Sigmoid colon (tissue), 4 donors: ENCODE measurements around the gene PPP1R2C.

ENCODE experiments used
- CTCF ChIP-seq, 4 experiments: fragments of 450-650 bp in 3 of 4; fragments of 200-600 bp in 1 of 4; IDR thresholded peaks; one replicate each; pipeline ENCODE4 v1.5.1; 2016 to 2019; ENCODE audit warnings: antibody characterized with exemption in 4 of 4, mild to moderate bottlenecking in 3 of 4, moderate library complexity in 2 of 4
- POLR2A ChIP-seq, 2 donors: fragments of 450-650 bp; IDR thresholded peaks; one replicate each; pipeline ENCODE4 v1.6.1; 2016; ENCODE audit warnings: antibody characterized with exemption in 2 of 2, mild to moderate bottlenecking in 2 of 2, moderate library complexity in 2 of 2
- POLR2AphosphoS5 ChIP-seq, 4 donors: sonication (generic); formaldehyde crosslinking; IDR thresholded peaks; one replicate each; pipeline ENCODE4 v1.6.1; 2017; ENCODE audit warnings: antibody characterized with exemption in 4 of 4

DNA sequence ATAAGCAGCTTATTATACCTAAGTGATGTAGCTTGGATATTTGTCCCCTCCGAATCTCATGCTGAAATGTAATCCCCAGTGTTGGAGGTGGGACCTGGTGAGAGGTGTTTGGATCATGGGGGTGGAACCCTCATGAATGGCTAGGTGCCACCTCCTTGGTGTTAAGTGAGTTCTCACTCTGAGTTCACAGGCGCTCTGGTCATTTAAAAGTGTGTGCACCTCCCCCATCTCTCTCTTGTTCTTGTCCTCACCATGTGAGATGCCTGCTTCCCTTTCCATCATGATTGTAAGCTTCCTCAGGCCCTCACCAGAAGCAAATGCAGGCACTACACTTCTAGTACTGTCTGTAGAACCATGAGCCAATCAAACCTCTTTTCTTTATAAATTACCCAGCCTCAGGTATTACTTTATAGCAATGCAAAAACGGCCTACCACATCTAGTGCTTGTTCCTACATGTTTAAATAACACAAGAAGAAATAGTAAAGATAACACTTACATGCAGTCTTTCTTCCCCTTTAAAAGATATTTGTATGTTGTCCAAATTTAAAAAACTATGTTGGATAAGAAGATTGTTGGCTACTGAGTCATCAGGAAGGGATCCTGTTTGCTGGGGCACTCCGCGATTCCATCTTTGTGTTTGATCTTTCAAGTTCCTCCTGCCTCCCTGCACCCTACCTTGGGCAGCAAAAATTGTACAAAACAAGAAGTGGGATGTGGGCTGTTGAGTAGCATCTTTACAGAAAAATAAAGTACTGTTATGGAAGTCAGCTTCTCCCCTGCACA lies 29.7 kb downstream of the PPP1R2C start:
- TF ChIP-seq CTCF (IDR thresholded peaks at IDR 0.05), result no peak
- TF ChIP-seq POLR2AphosphoS5 (IDR thresholded peaks at IDR 0.05), result no peak
- TF ChIP-seq POLR2A (IDR thresholded peaks at IDR 0.05), result no peak
